Liver (tissue), 9 donors: ENCODE data around the gene AHSG. TPM values are rescaled to one million over a fixed set of nuclear protein-coding genes. Genes with fewer than 3 reads are reported as not detected.

Source experiments
- DNase-seq: peaks from one replicate; pipeline ENCODE4 v3.0.0-alpha.2; 2017; ENCODE audit warnings: low spot score
- H3K27ac ChIP-seq, 2 donors: one replicate each; pipeline ENCODE4 v1.7.0; 2013; ENCODE audit warnings: inconsistent platforms in 2 of 2, low read length in 2 of 2, control low read depth in 1 of 2, low read depth in 1 of 2, mild to moderate bottlenecking in 1 of 2
- H3K27me3 ChIP-seq, 4 donors: one replicate each; pipeline versions ENCODE4 v1.6.1 to v1.7.0; 2013; ENCODE audit warnings: low read length in 3 of 4, inconsistent platforms in 1 of 4, mild to moderate bottlenecking in 1 of 4, moderate library complexity in 1 of 4; ENCODE audit not compliant: control insufficient read depth in 4 of 4, insufficient read depth in 4 of 4
- H3K36me3 ChIP-seq, 4 donors: one replicate each; pipeline versions ENCODE4 v1.6.1 to v1.7.0; 2013; ENCODE audit warnings: low read length in 3 of 4, mild to moderate bottlenecking in 3 of 4, low read depth in 1 of 4, moderate library complexity in 1 of 4; ENCODE audit not compliant: control insufficient read depth in 4 of 4, insufficient read depth in 3 of 4
- H3K4me1 ChIP-seq, 4 donors: one replicate each; pipeline versions ENCODE4 v1.6.1 to v1.7.0; 2013; ENCODE audit warnings: low read length in 3 of 4, mild to moderate bottlenecking in 3 of 4, moderate library complexity in 1 of 4; ENCODE audit not compliant: control insufficient read depth in 4 of 4, insufficient read depth in 4 of 4
- H3K4me3 ChIP-seq, 3 donors: one replicate each; pipeline versions ENCODE4 v1.6.1 to v1.7.0; 2013; ENCODE audit warnings: low read length in 3 of 3, control low read depth in 1 of 3, low read depth in 1 of 3, mild to moderate bottlenecking in 1 of 3
- H3K9ac ChIP-seq, 2 donors: one replicate each; pipeline ENCODE4 v1.7.0; 2013; ENCODE audit warnings: low read length in 2 of 2, mild to moderate bottlenecking in 2 of 2, moderate library complexity in 2 of 2, control low read depth in 1 of 2, low read depth in 1 of 2
- H3K9me3 ChIP-seq, 4 donors: one replicate each; pipeline versions ENCODE4 v1.6.1 to v1.7.0; 2013; ENCODE audit warnings: low read length in 3 of 4; ENCODE audit not compliant: control insufficient read depth in 4 of 4
- ATF3 ChIP-seq: IDR thresholded peaks from 2 replicates; pipeline ENCODE4 v1.6.1; 2016; ENCODE audit warnings: antibody characterized with exemption
- CTCF ChIP-seq: fragments of 150-350 bp; IDR thresholded peaks from 2 replicates; pipeline ENCODE4 v1.5.1; 2017; ENCODE audit warnings: improper control_type of control experiment, low read depth, low read length; ENCODE audit not compliant: missing input control
- EGR1 ChIP-seq, 2 donors: IDR thresholded peaks; 2 replicates each; pipeline ENCODE4 v1.6.1; 2016 to 2018; ENCODE audit warnings: antibody characterized with exemption in 2 of 2, low read depth in 2 of 2
- FOXA1 ChIP-seq: IDR thresholded peaks from 2 replicates; pipeline ENCODE4 v1.6.1; 2016; ENCODE audit warnings: antibody characterized with exemption
- FOXA2 ChIP-seq: IDR thresholded peaks from 2 replicates; pipeline ENCODE4 v1.6.1; 2016; ENCODE audit warnings: antibody characterized with exemption
- GABPA ChIP-seq, 2 donors: IDR thresholded peaks in 1 of 2; conservative IDR thresholded peaks in 1 of 2; 2 replicates each; pipeline ENCODE4 v1.6.1; 2016; ENCODE audit warnings: antibody characterized with exemption in 2 of 2, mild to moderate bottlenecking in 1 of 2, moderate library complexity in 1 of 2
- HNF4A ChIP-seq, 2 donors: conservative IDR thresholded peaks; 2 replicates each; pipeline ENCODE4 v1.6.1; 2016; ENCODE audit warnings: antibody characterized with exemption in 2 of 2, mild to moderate bottlenecking in 2 of 2
- HNF4G ChIP-seq: IDR thresholded peaks from 2 replicates; pipeline ENCODE4 v1.6.1; 2016; ENCODE audit warnings: antibody characterized with exemption
- JUND ChIP-seq, 2 donors: IDR thresholded peaks; 2 replicates each; pipeline ENCODE4 v1.6.1; 2016; ENCODE audit warnings: antibody characterized with exemption in 2 of 2
- MAX ChIP-seq: IDR thresholded peaks from 2 replicates; pipeline ENCODE4 v1.6.1; 2016; ENCODE audit warnings: antibody characterized with exemption
- NR2F2 ChIP-seq: IDR thresholded peaks from 2 replicates; pipeline ENCODE4 v1.6.1; 2016; ENCODE audit warnings: antibody characterized with exemption
- RAD21 ChIP-seq, 2 donors: IDR thresholded peaks; 2 replicates each; pipeline ENCODE4 v1.6.1; 2016; ENCODE audit warnings: antibody characterized with exemption in 2 of 2, mild to moderate bottlenecking in 2 of 2
- REST ChIP-seq: IDR thresholded peaks from 2 replicates; pipeline ENCODE4 v1.6.1; 2016; ENCODE audit warnings: antibody characterized with exemption, mild to moderate bottlenecking
- RXRA ChIP-seq, 2 donors: IDR thresholded peaks; 2 replicates each; pipeline ENCODE4 v1.6.1; 2017 to 2018; ENCODE audit warnings: antibody characterized with exemption in 2 of 2, mild to moderate bottlenecking in 1 of 2
- SP1 ChIP-seq: IDR thresholded peaks from 2 replicates; pipeline ENCODE4 v1.6.1; 2018; ENCODE audit warnings: antibody characterized with exemption, mild to moderate bottlenecking
- TAF1 ChIP-seq: conservative IDR thresholded peaks from 2 replicates; pipeline ENCODE4 v1.6.1; 2016; ENCODE audit warnings: antibody characterized with exemption, mild to moderate bottlenecking
- YY1 ChIP-seq: IDR thresholded peaks from 2 replicates; pipeline ENCODE4 v1.6.1; 2016; ENCODE audit warnings: antibody characterized with exemption, mild to moderate bottlenecking
- ZBTB33 ChIP-seq: IDR thresholded peaks from 2 replicates; pipeline ENCODE4 v1.6.1; 2016; ENCODE audit warnings: antibody characterized with exemption
- WGBS: extraction: QIAGEN DNeasy Blood & Tissue Kit; methylation state at CpG from one replicate; pipeline ENCODE4 v1.1.7; 2013; 5-methylcytosine and 5-hydroxymethylcytosine counted together
- polyA plus RNA-seq, 2 donors: library from polyadenylated mRNA; stranded (reverse) in 1 of 2; unstranded in 1 of 2; fragments of 200-250 nt in 1 of 2; fragments of >200 nt in 1 of 2; fragmentation: Nextera tagmentation in 1 of 2; extraction: Ambion mirVana in 1 of 2; gene quantifications; one replicate each; pipeline versions ENCODE4 v1.2.1 to v1.2.3, GENCODE V29; 2013 to 2015
- total RNA-seq, 2 donors: library from RNA; depleted of rRNA; stranded (reverse); fragments of >200 nt; gene quantifications; one replicate each; pipeline ENCODE4 v1.2.3, GENCODE V29; 2014
- donor health status: healthy.
- donor health status: healthy.
- donor health status: healthy.
- donor health status: healthy.
- donor health status: healthy.

AHSG gene
- total and polyA plus RNA-seq, 4 donors: 965 to 4,470 (median 2,050) TPM

GRCh38 chr3:186603159-186603558 is 9.7 kb upstream of the AHSG start:
- Histone ChIP-seq H3K27me3 (no peaks in the 10 kb centered on the region), H3K9ac (no peak overlapping the region), H3K27ac (peak overlapping the region; percentile 32 to 94), H3K9me3 (no peaks in the 10 kb centered on the region), H3K36me3 (no peaks in the 10 kb centered on the region), H3K4me3 (no peak overlapping the region), H3K4me1 (peaks cover 12 to 81% (median 51%) of the 10 kb centered on the region in 4 donors)
- 73% methylated on average over 7 of the region's 7 CpGs for WGBS
- no peak for DNase-seq
- TF ChIP-seq FOXA2 (peak; percentile 22), REST (no peak), MAX (no peak), TAF1 (no peak), RXRA (IDR thresholded peaks at IDR 0.05) (peak; percentile 35 to 51), EGR1 (IDR thresholded peaks at IDR 0.05; ENCODE audit: low read depth in 2 of 2) (no peak), HNF4G (no peak), GABPA (IDR thresholded peaks at IDR 0.05 in 1 of 2, conservative IDR thresholded peaks at IDR 0.05 in 1 of 2) (peak; percentile 34 to 42), JUND (IDR thresholded peaks at IDR 0.05) (no peak), CTCF (no peak), ZBTB33 (no peak), RAD21 (IDR thresholded peaks at IDR 0.05) (no peak), NR2F2 (no peak), YY1 (no peak), SP1 (peak; percentile 69), HNF4A (conservative IDR thresholded peaks at IDR 0.05) (peak; percentile 8 to 41), ATF3 (no peak), FOXA1 (no peak)
